AG04449 (cell line): ENCODE results near the gene PRKD2.

Source experiments
- CTCF ChIA-PET: fragments of 350-600 bp; formaldehyde crosslinking; extraction: SDS; loops from one replicate; lab custom pipeline; 2021; ENCODE audit warnings: antibody characterized with exemption; lab: Yijun Ruan, JAX
- POLR2A ChIA-PET: fragments of 400-600, 350-600 bp; formaldehyde crosslinking; extraction: SDS; loops from one replicate; lab custom pipeline; 2020; ENCODE audit warnings: antibody characterized with exemption, inconsistent platforms; lab: Yijun Ruan, JAX
- DNase-seq: peaks from one replicate; pipeline ENCODE4 v3.0.0-alpha.2; 2010; ENCODE audit warnings: low read depth, low spot score
- H3K4me3 ChIP-seq: 2 replicates; pipeline ENCODE4 v1.5.1; 2011; ENCODE audit warnings: low read depth, mild to moderate bottlenecking, control low read depth, low read length
- TF ChIP-seq, protein P1 (sequence below): IDR thresholded peaks from one replicate; pipeline ENCODE4 v1.5.1; 2011; ENCODE audit warnings: mild to moderate bottlenecking, moderate library complexity, low read length, control low read depth, inconsistent platforms; ENCODE audit not compliant: insufficient read depth; ENCODE audit errors: missing control alignments

Gene PRKD2

DNA sequence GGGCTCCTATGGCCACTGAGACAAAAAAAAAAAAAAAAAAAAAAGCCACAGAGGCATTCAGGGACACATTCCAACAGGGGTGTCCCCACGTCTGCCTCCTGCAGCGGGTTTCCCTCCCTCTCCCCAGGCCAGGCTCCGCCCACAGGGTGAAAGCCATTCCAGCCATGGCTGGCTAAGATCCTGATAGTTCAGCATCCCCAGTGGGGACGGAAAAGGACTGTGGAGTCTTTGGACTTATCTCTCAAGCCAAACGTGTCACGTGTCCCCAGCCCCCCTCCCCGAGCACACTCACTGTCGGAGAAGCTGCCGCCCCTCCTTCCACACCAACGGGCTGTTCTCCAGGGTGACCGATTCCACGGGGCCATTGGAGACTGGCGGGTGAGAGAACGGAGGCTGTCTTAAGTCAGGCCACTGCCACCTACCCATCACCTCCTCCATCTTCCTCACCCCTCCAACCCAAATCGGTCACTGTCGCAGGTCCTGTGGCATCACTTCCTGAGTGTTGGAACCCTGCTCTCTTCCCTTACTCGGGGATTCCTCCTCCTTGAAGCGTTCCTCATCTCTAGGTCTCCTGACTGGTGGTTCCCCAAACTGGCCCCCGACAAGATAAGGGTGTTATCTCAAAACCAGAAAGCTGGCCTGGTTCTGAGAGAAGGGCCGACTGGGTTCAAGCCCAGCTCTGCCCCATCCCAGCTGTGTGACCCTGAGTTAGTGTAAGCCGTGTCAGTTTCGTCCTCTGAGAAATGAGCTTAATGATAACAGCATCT is 19.8 kb upstream of the PRKD2 start:
- POLR2A ChIA-PET, result no interaction called here
- TF ChIP-seq, protein P1, sequence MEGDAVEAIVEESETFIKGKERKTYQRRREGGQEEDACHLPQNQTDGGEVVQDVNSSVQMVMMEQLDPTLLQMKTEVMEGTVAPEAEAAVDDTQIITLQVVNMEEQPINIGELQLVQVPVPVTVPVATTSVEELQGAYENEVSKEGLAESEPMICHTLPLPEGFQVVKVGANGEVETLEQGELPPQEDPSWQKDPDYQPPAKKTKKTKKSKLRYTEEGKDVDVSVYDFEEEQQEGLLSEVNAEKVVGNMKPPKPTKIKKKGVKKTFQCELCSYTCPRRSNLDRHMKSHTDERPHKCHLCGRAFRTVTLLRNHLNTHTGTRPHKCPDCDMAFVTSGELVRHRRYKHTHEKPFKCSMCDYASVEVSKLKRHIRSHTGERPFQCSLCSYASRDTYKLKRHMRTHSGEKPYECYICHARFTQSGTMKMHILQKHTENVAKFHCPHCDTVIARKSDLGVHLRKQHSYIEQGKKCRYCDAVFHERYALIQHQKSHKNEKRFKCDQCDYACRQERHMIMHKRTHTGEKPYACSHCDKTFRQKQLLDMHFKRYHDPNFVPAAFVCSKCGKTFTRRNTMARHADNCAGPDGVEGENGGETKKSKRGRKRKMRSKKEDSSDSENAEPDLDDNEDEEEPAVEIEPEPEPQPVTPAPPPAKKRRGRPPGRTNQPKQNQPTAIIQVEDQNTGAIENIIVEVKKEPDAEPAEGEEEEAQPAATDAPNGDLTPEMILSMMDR, result no peak
- no peak for DNase-seq
- CTCF ChIA-PET, result interaction anchor here (1.2 to 9.4 kb wide), 3 partner anchors 7 to 32 kb away, joined by 3 to 138 read pairs (median 4); no protein-coding TSS in a partner anchor
- H3K4me3 ChIP-seq, result no peak overlapping the region

DNA sequence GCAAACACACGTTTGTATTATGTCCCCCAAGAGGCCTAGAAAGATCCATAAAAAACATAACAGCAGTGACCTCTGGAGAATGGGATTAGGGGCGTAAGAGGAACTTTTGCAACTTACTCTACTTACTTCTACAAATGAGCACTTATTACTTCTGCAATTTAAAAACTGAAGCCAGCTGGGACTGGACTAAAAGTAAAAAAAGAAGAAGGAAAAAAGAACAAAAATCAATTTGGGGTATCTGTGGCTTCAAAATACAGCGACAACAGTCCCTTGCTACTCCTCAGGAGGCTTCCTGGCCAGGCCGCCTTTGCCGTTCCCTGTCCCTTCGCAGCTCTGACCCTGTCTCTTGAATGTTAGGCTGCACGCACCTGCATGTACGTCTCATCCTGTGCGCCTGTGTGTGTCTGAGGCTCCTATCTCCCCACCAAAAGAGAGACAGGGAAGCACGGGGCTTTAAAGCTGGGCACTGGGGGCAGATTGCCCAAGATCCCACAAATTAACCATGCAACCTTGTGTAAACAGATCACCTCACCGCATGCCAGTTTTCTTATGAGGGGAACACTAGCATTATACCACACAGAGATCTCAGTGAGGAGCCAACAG is 16.9 kb upstream of the PRKD2 start:
- ChIA-PET POLR2A (no interaction called here), CTCF (interaction anchor here (0.9 to 3.3 kb wide), 7 partner anchors 9 to 120 kb away, joined by 3 to 10 read pairs (median 4); no protein-coding TSS in a partner anchor)
- DNase-seq, result no peak
- TF ChIP-seq, protein P1, result no peak
- no peak overlapping the region for H3K4me3 ChIP-seq

DNA sequence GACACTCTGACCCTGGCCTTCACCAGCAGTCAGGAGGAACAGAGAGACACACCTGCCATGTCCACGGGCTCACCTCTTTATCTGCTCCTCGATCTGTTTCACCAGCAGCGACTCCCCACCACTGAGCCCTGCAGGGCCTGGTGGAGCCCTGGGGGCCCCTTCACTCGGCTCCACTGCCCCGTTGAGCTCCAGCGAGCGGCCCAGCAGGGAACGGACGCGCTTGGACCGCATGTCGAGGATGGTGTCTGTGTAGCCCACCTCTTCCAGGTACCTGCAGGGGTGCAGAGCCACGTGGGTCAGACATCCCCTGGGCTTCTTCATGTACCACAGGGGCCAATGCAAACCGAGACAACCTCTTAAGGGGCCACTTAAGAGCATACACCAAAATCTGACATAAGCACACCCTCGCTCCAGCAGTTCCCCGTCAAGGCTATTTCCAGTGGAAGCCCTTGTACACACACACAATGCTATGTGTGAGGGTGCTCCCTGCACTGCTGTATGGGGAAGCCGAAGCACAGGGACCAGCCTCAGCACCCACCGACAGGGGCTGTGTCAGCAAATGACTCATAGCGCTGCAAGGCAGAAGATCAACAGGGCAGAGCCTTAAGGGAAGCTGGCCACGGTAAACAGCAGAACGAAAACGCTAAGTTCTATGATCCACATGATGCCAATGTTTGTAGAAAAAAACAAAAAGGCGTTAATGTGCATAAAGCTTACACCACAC is 16.2 kb upstream of the PRKD2 start:
- ChIA-PET CTCF (interaction anchor here (1.1 to 3.3 kb wide), 6 partner anchors 8 to 119 kb away, joined by 3 to 10 read pairs (median 5); no protein-coding TSS in a partner anchor), POLR2A (no interaction called here)
- TF ChIP-seq, protein P1, result no peak
- no peak overlapping the region for H3K4me3 ChIP-seq
- no peak for DNase-seq

DNA sequence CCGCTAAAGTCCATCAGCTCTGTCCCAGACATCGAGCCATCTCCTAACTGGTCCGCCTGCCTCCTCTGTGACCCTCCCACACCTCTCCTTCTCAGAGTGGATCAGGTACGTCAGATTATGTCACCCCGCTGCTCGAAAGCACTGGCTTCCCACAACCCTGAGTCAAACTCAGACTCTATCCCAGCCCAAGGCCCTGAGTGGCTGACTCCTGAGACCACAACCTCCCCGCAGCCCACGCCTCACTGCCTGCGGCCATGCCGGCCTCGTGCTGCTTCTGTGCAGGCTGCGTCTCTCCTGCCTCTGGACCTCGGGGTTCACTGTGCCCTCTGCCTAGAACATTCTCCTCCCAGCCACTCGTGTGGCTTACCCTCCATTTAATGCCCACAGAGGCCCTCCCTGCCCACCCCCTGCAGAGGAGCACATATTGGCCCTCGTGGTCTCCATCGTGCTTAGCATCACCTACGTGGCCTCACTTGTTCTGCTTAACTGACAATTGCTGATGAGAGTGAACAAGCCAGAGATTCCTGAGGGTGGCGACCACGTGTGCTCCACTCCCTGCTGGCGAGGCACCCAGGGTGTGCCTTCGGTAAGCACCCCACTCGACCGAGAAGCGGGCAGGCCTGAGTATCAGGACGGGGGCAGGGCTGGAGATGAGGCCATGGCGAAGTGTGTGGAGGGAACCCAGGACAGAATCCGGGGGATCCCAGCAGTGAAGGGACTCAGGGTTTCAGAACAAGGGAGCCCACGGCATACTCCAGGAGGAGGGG is 15.4 kb upstream of the PRKD2 start:
- CTCF ChIA-PET, result interaction anchor here (1.4 to 6.0 kb wide), 4 partner anchors 9 to 108 kb away, joined by 6 to 138 read pairs (median 10); partner anchors contain the start of gene FKRP

DNA sequence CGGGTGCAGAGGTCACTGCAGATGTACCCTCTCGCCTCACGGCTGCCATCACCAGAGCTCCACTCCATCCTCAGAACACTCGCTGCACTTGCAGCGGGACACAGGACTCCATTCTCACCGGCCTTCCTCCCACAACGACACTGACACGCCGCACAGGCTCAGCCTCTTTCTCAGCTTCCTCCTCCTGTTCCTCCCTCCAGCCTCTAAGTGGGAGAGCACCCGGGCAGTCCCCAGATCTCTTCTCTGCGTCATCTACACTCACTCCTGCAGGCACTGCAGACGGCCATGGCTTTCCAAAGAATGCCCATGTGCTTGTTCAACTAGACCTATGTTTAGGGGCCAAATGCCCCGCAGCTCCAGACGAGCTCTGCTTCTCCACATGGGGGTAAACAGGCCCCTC is 14.7 kb upstream of the PRKD2 start:
- DNase-seq, result no peak
- POLR2A ChIA-PET, result interaction anchor here (1.4 kb wide), 1 partner anchor 13 kb away, joined by 3 read pairs; no protein-coding TSS in a partner anchor
- no peak overlapping the region; the same call in 1 of the 2 replicates for H3K4me3 ChIP-seq
- TF ChIP-seq, protein P1, result no peak
- CTCF ChIA-PET, result interaction anchor here (0.7 to 6.0 kb wide), 11 partner anchors 9 to 203 kb away, joined by 3 to 138 read pairs (median 6); partner anchors contain the start of genes DACT3 and FKRP

More for the DNA sequence above, 15.4 kb upstream of the PRKD2 start:
- POLR2A ChIA-PET, result no interaction called here
- H3K4me3 ChIP-seq, result no peak overlapping the region
- TF ChIP-seq, protein P1, result no peak
- no peak for DNase-seq
